Testis (tissue), 3 donors: ENCODE measurements around the gene NPHP4. TPM values are rescaled to one million over a fixed set of nuclear protein-coding genes. Genes with fewer than 3 reads are reported as not detected.

Experiments used
- DNase-seq: peaks from one replicate; pipeline ENCODE4 v3.0.0-alpha.2; 2019
- H3K27ac ChIP-seq, 2 donors: fragments of 200-600 bp; sonication (generic); one replicate each; pipeline ENCODE4 v1.5.1; 2019
- H3K27me3 ChIP-seq: fragments of 200-600 bp; sonication (generic); one replicate; pipeline ENCODE4 v1.5.1; 2019
- H3K36me3 ChIP-seq: fragments of 200-600 bp; sonication (generic); one replicate; pipeline ENCODE4 v1.5.1; 2017; ENCODE audit warnings: low read depth; ENCODE audit errors: missing control alignments
- H3K4me1 ChIP-seq: fragments of 200-600 bp; sonication (generic); one replicate; pipeline ENCODE4 v1.5.1; 2019
- H3K4me3 ChIP-seq, 2 donors: fragments of 200-600 bp; sonication (generic); one replicate each; pipeline ENCODE4 v1.5.1; 2017 to 2019
- H3K9me3 ChIP-seq: fragments of 200-600 bp; sonication (generic); one replicate; pipeline ENCODE4 v1.5.1; 2017
- POLR2A ChIP-seq: fragments of 450-650 bp; IDR thresholded peaks from one replicate; pipeline ENCODE4 v1.6.1; 2017; ENCODE audit warnings: antibody characterized with exemption, mild to moderate bottlenecking, moderate library complexity
- WGBS, 2 donors: methylation state at CpG; one replicate each; pipeline ENCODE4 v1.1.5; 2018; 5-methylcytosine and 5-hydroxymethylcytosine counted together
- intact Hi-C: fragments of 100-400 bp; cut with DNase I; formaldehyde crosslinking; loops from one replicate; pipeline ENCODE4 v1.15.1; 2023; ENCODE audit warnings: low total_unique reads
- polyA plus RNA-seq: library from polyadenylated mRNA; stranded (reverse); fragments of 350-450 nt; fragmentation: Illumina TruSeq; extraction: RNeasy Lipid Tissue Mini Kit (QIAGEN cat#74804); gene quantifications from one replicate; pipeline ENCODE4 v1.2.3, GENCODE V29; 2014; ENCODE audit warnings: low read depth, low replicate concordance; ENCODE audit not compliant: insufficient read depth
- total RNA-seq, 2 donors: library from RNA; depleted of rRNA; stranded (reverse); fragments of >200 nt; gene quantifications; one replicate each; pipeline ENCODE4 v1.2.3, GENCODE V29; 2016
- TF ChIP-seq, protein P1 (sequence below), 3 experiments: fragments of 450-650 bp in 2 of 3; fragments of 200-600 bp in 1 of 3; sonication (generic) in 1 of 3; IDR thresholded peaks; one replicate each; pipeline ENCODE4 v1.5.1; 2016 to 2019; ENCODE audit warnings: antibody characterized with exemption in 3 of 3, mild to moderate bottlenecking in 2 of 3, moderate library complexity in 1 of 3

Gene NPHP4
- total and polyA plus RNA-seq, 3 donors from 2014 or later = 26.3 to 65.9 (median 49.4) TPM

DNA sequence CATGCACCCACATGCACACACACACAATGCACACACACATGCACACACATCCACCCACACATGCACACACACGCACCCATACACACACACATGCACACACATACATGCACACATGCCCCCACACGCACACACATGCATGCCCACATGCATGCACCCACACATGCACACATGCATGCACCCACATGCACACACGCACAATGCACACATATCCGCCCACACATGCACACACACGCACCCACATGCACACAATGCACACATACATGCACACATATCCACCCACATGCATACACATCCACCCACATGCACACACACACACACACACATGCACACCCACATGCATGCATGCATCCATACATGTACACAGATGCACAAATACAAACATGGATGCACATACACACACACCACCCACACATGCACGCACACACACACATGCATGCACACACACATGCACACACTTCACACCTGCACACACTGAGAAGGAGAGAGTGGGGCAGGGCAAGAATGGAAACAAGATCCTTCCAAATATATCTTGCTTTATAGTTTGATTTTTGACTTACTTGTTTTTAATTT lies 123.2 kb downstream of the NPHP4 start:
- DNase-seq = no peak
- Histone ChIP-seq H3K4me3 (no peak overlapping the region), H3K27ac (no peak overlapping the region), H3K4me1 (no peaks in the 10 kb centered on the region), H3K9me3 (no peaks in the 10 kb centered on the region), H3K27me3 (no peaks in the 10 kb centered on the region), H3K36me3 (no peaks in the 10 kb centered on the region)
- intact Hi-C loops = no loop called here
- WGBS, 2 donors = 80 to 89% methylated on average over 5 to 6 of the region's 6 CpGs
- TF ChIP-seq, protein P1, sequence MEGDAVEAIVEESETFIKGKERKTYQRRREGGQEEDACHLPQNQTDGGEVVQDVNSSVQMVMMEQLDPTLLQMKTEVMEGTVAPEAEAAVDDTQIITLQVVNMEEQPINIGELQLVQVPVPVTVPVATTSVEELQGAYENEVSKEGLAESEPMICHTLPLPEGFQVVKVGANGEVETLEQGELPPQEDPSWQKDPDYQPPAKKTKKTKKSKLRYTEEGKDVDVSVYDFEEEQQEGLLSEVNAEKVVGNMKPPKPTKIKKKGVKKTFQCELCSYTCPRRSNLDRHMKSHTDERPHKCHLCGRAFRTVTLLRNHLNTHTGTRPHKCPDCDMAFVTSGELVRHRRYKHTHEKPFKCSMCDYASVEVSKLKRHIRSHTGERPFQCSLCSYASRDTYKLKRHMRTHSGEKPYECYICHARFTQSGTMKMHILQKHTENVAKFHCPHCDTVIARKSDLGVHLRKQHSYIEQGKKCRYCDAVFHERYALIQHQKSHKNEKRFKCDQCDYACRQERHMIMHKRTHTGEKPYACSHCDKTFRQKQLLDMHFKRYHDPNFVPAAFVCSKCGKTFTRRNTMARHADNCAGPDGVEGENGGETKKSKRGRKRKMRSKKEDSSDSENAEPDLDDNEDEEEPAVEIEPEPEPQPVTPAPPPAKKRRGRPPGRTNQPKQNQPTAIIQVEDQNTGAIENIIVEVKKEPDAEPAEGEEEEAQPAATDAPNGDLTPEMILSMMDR (IDR thresholded peaks at IDR 0.05) = no peak
- TF ChIP-seq POLR2A = no peak

DNA sequence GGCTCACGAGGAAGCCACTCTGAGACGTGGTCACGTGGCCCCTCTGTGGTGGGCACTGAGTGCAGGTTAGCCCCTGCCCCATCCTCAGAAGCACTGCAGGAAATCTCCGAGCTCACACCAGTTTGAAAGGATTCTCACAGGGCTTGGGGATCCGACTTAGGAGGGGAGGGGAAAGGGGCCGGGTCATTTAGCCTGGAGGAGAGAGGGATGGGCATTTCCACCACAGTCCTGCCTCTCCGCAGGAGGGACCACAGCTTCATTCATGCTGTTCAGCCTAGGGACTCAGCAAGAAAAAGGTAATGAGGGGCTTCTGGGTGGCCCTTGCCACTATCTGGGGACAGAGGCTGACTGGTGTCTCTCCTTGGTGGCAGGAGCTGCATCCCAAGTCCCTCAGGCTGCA lies 126.5 kb downstream of the NPHP4 start:
- H3K4me3 ChIP-seq = no peak overlapping the region
- no peak for DNase-seq
- no peaks in the 10 kb centered on the region for H3K4me1 ChIP-seq
- intact Hi-C loops = no loop called here
- WGBS, 2 donors = 93 to 100% methylated on average over 2 to 7 of the region's 7 CpGs
- H3K27ac ChIP-seq = no peak overlapping the region
- no peak for TF ChIP-seq POLR2A
- TF ChIP-seq, protein P1 (IDR thresholded peaks at IDR 0.05) = no peak
- no peaks in the 10 kb centered on the region for H3K9me3 ChIP-seq
- H3K36me3 ChIP-seq = no peaks in the 10 kb centered on the region
- H3K27me3 ChIP-seq = no peaks in the 10 kb centered on the region

DNA sequence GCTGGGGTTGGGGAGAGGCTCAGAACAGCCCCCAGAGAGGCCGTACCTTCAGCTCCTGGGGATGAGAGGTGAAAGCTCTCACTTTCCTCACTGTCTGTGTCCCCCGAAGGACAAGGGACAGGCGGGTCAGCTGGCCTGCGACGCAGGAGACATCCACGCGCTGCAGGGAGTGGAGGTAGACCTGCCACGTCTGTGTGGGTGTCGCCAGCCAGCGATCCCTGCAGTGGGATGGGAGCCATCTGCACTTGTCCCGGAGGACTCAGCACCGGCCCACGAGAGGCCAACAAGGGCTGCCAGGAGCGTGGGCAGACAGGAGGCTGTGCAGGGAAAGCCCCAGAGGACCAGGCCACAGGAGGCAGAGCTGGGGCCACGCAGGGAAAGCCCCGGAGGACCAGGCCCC lies 127.2 kb downstream of the NPHP4 start:
- H3K36me3 ChIP-seq = no peaks in the 10 kb centered on the region
- 80 to 86% methylated on average over 1 to 16 of the region's 16 CpGs for WGBS, 2 donors

DNA sequence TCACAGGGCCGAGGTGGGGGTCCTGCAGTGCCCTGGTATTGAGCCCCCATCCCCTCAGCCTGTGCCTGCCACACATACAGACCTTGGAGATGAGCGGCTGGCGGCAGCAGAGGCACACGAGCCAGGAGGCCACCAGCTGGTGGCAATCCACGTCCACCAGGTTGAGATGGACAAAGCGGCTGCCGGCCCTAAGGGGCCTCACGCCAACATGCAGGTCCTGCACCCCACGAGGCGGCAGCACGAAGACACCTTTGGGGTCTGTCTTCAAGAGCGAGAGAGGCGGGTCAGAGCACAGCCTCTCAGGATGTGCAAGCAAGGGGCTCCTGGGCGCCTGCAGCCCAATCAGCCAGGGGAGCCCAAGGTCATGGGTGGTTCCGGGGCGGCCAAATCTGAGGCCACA lies 128.0 kb downstream of the NPHP4 start:
- no peak overlapping the region for H3K4me3 ChIP-seq
- no peaks in the 10 kb centered on the region for H3K36me3 ChIP-seq

More for the DNA sequence above, 127.2 kb downstream of the NPHP4 start:
- DNase-seq = no peak
- Histone ChIP-seq H3K4me3 (no peak overlapping the region), H3K4me1 (no peaks in the 10 kb centered on the region), H3K9me3 (no peaks in the 10 kb centered on the region), H3K27me3 (no peaks in the 10 kb centered on the region), H3K27ac (no peak overlapping the region)
- intact Hi-C loops = no loop called here
- TF ChIP-seq POLR2A = no peak

DNA sequence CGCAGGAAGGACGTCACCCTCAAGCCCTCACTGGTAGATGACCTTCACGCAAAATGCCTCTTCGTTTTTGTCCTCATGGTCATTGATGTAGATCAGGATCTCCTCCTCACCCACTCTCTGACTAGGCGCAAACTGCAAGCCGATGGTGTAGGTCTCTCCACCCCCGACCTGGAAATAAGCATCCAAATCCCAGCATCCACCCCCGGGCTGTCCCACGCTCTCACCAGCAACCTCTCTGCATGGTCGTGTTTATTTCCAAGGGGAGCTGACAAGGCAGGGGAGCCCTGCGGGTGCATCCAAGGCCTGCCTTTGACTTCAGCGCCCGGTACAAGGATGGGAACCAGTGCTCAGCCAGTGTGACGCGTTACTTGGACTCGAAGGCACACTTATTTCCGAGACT lies 129.0 kb downstream of the NPHP4 start:
- WGBS, 2 donors = 94 to 95% methylated on average over 12 to 17 of the region's 17 CpGs
- intact Hi-C loops = no loop called here
- no peak for TF ChIP-seq POLR2A
- TF ChIP-seq, protein P1 (IDR thresholded peaks at IDR 0.05) = no peak
- Histone ChIP-seq H3K27ac (no peak overlapping the region), H3K36me3 (no peaks in the 10 kb centered on the region), H3K4me3 (no peak overlapping the region), H3K9me3 (no peaks in the 10 kb centered on the region), H3K4me1 (no peaks in the 10 kb centered on the region), H3K27me3 (no peaks in the 10 kb centered on the region)
- no peak for DNase-seq

More for the DNA sequence above, 128.0 kb downstream of the NPHP4 start:
- H3K4me1 ChIP-seq = no peaks in the 10 kb centered on the region
- intact Hi-C loops = no loop called here
- no peaks in the 10 kb centered on the region for H3K9me3 ChIP-seq
- DNase-seq = no peak
- no peak overlapping the region for H3K27ac ChIP-seq
- H3K27me3 ChIP-seq = no peaks in the 10 kb centered on the region
- 98% methylated on average over 7 to 16 of the region's 16 CpGs for WGBS, 2 donors
- TF ChIP-seq POLR2A = no peak
- TF ChIP-seq, protein P1 (IDR thresholded peaks at IDR 0.05) = no peak
